CD14-positive monocyte (primary cell): Measurements from ENCODE around the gene POLR2F. TPM values are rescaled to one million over a fixed set of nuclear protein-coding genes. Genes with fewer than 3 reads are reported as not detected.

Source experiments
- DNase-seq, 3 donors: peaks; one replicate each; pipeline ENCODE4 v3.0.0-alpha.2; 2011 to 2022
- H2AFZ ChIP-seq: 2 replicates; pipeline ENCODE4 v1.6.0; 2012; ENCODE audit warnings: mild to moderate bottlenecking, low read depth, low read length, inconsistent platforms; ENCODE audit not compliant: insufficient read depth, poor library complexity, severe bottlenecking
- H3K27ac ChIP-seq, 2 donors: 1 replicate in 1 of 2; 2 replicates in 1 of 2; pipeline ENCODE4 v1.5.1; 2012 to 2013; ENCODE audit warnings: low read length in 2 of 2, control low read depth in 1 of 2, inconsistent platforms in 1 of 2, low read depth in 1 of 2, mild to moderate bottlenecking in 1 of 2
- H3K27me3 ChIP-seq, 2 donors: one replicate each; pipeline versions ENCODE4 v1.6.0 to v1.6.1; 2011 to 2013; ENCODE audit warnings: low read length in 2 of 2; ENCODE audit not compliant: control insufficient read depth in 2 of 2, insufficient read depth in 2 of 2
- H3K36me3 ChIP-seq, 2 donors: replicated peaks in 1 of 2; 1 replicate in 1 of 2; 2 replicates in 1 of 2; pipeline versions ENCODE4 v1.5.1 to v1.6.1; 2012 to 2013; ENCODE audit warnings: low read length in 2 of 2, control low read depth in 1 of 2, inconsistent platforms in 1 of 2, mild to moderate bottlenecking in 1 of 2; ENCODE audit not compliant: insufficient read depth in 2 of 2, control insufficient read depth in 1 of 2
- H3K4me1 ChIP-seq, 2 donors: 1 replicate in 1 of 2; 2 replicates in 1 of 2; pipeline versions ENCODE4 v1.5.1 to v1.6.1; 2012 to 2013; ENCODE audit warnings: low read length in 2 of 2, control low read depth in 1 of 2, inconsistent platforms in 1 of 2, mild to moderate bottlenecking in 1 of 2, moderate library complexity in 1 of 2; ENCODE audit not compliant: insufficient read depth in 2 of 2, control insufficient read depth in 1 of 2
- H3K4me2 ChIP-seq: replicated peaks from 2 replicates; pipeline ENCODE3; 2012; ENCODE audit warnings: low read length, moderate library complexity, mild to moderate bottlenecking; ENCODE audit not compliant: poor library complexity, severe bottlenecking; ENCODE audit errors: extremely low read depth
- H3K4me3 ChIP-seq, 3 experiments: fragments of 200-600 bp in 1 of 3; sonication (generic) in 1 of 3; replicated peaks in 1 of 3; 1 replicate in 2 of 3; 2 replicates in 1 of 3; pipeline ENCODE4 v1.5.1; 2011 to 2013; ENCODE audit warnings: low read length in 3 of 3, mild to moderate bottlenecking in 3 of 3, control low read depth in 2 of 3, low read depth in 2 of 3, inconsistent platforms in 1 of 3, moderate library complexity in 1 of 3
- H3K79me2 ChIP-seq: 2 replicates; pipeline ENCODE4 v1.6.0; 2012; ENCODE audit warnings: mild to moderate bottlenecking, control low read depth, inconsistent platforms, low read length, moderate library complexity; ENCODE audit not compliant: insufficient read depth
- H3K9ac ChIP-seq: 2 replicates; pipeline ENCODE4 v1.6.0; 2017; ENCODE audit warnings: low read length, mild to moderate bottlenecking; ENCODE audit not compliant: insufficient read depth, poor library complexity, severe bottlenecking
- H3K9me3 ChIP-seq, 2 donors: replicated peaks in 1 of 2; 1 replicate in 1 of 2; 2 replicates in 1 of 2; pipeline versions ENCODE4 v1.5.1 to v1.6.1; 2012 to 2013; ENCODE audit warnings: low read length in 2 of 2, control low read depth in 1 of 2; ENCODE audit not compliant: control insufficient read depth in 1 of 2, insufficient read depth in 1 of 2
- H4K20me1 ChIP-seq: 2 replicates; pipeline ENCODE4 v1.6.0; 2012; ENCODE audit warnings: mild to moderate bottlenecking, low read length, control low read depth, moderate library complexity; ENCODE audit not compliant: insufficient read depth
- H3K27ac Mint-ChIP-seq, 7 donors: one replicate each; pipeline ENCODE4 v1.8.0; 2020; ENCODE audit warnings: mild to moderate bottlenecking in 7 of 7, mixed read lengths in 7 of 7, moderate library complexity in 6 of 7, inconsistent platforms in 2 of 7
- H3K27me3 Mint-ChIP-seq, 3 donors: one replicate each; pipeline ENCODE4 v1.8.0; 2021 to 2022; ENCODE audit warnings: low read depth in 3 of 3, mild to moderate bottlenecking in 3 of 3, mixed read lengths in 3 of 3, moderate library complexity in 3 of 3, inconsistent platforms in 1 of 3
- H3K36me3 Mint-ChIP-seq, 2 donors: one replicate each; pipeline ENCODE4 v1.8.0; 2020; ENCODE audit warnings: mixed read lengths in 2 of 2, inconsistent platforms in 1 of 2, mild to moderate bottlenecking in 1 of 2
- H3K4me1 Mint-ChIP-seq: one replicate; pipeline ENCODE4 v1.8.0; 2020; ENCODE audit warnings: mild to moderate bottlenecking, mixed read lengths
- H3K4me3 Mint-ChIP-seq, 2 donors: one replicate each; pipeline ENCODE4 v1.8.0; 2020; ENCODE audit warnings: mild to moderate bottlenecking in 2 of 2, mixed read lengths in 2 of 2, moderate library complexity in 1 of 2
- H3K9me3 Mint-ChIP-seq, 7 donors: one replicate each; pipeline ENCODE4 v1.8.0; 2020 to 2022; ENCODE audit warnings: mixed read lengths in 7 of 7, mild to moderate bottlenecking in 6 of 7, moderate library complexity in 6 of 7, inconsistent platforms in 2 of 7
- WGBS: methylation state at CpG from one replicate; pipeline ENCODE4 v1.1.5; 2013; ENCODE audit warnings: missing lambda C conversion rate; ENCODE audit not compliant: insufficient coverage; 5-methylcytosine and 5-hydroxymethylcytosine counted together
- intact Hi-C, 2 donors: fragments of 100-400 bp; cut with micrococcal nuclease; formaldehyde crosslinking; loops; one replicate each; pipeline versions ENCODE4 v1.15.0 to v1.15.1; 2023
- polyA plus RNA-seq, 3 donors: library from polyadenylated mRNA; depleted of rRNA in 1 of 3; unstranded in 2 of 3; stranded (reverse) in 1 of 3; fragments of 300-500 nt in 2 of 3; fragments of >200 nt in 1 of 3; fragmentation: Illumina TruSeq in 2 of 3; gene quantifications; 1 replicate in 2 of 3; 2 replicates in 1 of 3; pipeline ENCODE4 v1.2.3, GENCODE V29; 2012 to 2021
- TF ChIP-seq, protein P1 (sequence below): fragments of 200-600 bp; IDR thresholded peaks from one replicate; pipeline ENCODE4 v1.8.0; 2022; ENCODE audit warnings: antibody characterized with exemption, mild to moderate bottlenecking

POLR2F gene
- polyA plus RNA-seq, 3 donors, result 45.4 to 182 (median 143) TPM

GRCh38 chr22:38006906-38007305, 53.4 kb downstream of the POLR2F start:
- TF ChIP-seq, protein P1, sequence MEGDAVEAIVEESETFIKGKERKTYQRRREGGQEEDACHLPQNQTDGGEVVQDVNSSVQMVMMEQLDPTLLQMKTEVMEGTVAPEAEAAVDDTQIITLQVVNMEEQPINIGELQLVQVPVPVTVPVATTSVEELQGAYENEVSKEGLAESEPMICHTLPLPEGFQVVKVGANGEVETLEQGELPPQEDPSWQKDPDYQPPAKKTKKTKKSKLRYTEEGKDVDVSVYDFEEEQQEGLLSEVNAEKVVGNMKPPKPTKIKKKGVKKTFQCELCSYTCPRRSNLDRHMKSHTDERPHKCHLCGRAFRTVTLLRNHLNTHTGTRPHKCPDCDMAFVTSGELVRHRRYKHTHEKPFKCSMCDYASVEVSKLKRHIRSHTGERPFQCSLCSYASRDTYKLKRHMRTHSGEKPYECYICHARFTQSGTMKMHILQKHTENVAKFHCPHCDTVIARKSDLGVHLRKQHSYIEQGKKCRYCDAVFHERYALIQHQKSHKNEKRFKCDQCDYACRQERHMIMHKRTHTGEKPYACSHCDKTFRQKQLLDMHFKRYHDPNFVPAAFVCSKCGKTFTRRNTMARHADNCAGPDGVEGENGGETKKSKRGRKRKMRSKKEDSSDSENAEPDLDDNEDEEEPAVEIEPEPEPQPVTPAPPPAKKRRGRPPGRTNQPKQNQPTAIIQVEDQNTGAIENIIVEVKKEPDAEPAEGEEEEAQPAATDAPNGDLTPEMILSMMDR, result no peak
- intact Hi-C loops, result no loop called here
- no peaks in the 10 kb centered on the region for H3K27me3 ChIP-seq
- H2AFZ ChIP-seq, result no peak overlapping the region
- 100% methylated on average over 3 of the region's 3 CpGs for WGBS
- no peaks in the 10 kb centered on the region for H3K36me3 ChIP-seq
- no peak overlapping the region for H3K27ac ChIP-seq
- H4K20me1 ChIP-seq, result no peaks in the 10 kb centered on the region
- H3K79me2 ChIP-seq, result no peaks in the 10 kb centered on the region
- no peak overlapping the region for H3K4me3 ChIP-seq
- Mint-ChIP-seq H3K4me3 (no peak overlapping the region), H3K4me1 (no peaks in the 10 kb centered on the region), H3K27me3 (peaks cover 0 to 6% (median 3%) of the 10 kb centered on the region in 3 donors), H3K27ac (no peak overlapping the region), H3K36me3 (no peaks in the 10 kb centered on the region), H3K9me3 (no peaks in the 10 kb centered on the region)
- no peak overlapping the region for H3K4me2 ChIP-seq
- no peak overlapping the region for H3K9ac ChIP-seq
- H3K4me1 ChIP-seq, result no peaks in the 10 kb centered on the region
- no peaks in the 10 kb centered on the region for H3K9me3 ChIP-seq
- DNase-seq, result no peak

GRCh38 chr22:38007330-38007902, 53.9 kb downstream of the POLR2F start:
- no peaks in the 10 kb centered on the region for H3K4me1 Mint-ChIP-seq
- no peak for DNase-seq
- no peak overlapping the region for H3K9ac ChIP-seq
- H3K4me3 Mint-ChIP-seq, result no peak overlapping the region
- no peak overlapping the region for H3K4me3 ChIP-seq
- 89% methylated on average over 13 of the region's 13 CpGs for WGBS
- TF ChIP-seq, protein P1, result no peak
- H3K27ac ChIP-seq, result no peak overlapping the region
- no peak overlapping the region for H3K27ac Mint-ChIP-seq
- peaks cover 0 to 6% (median 3%) of the 10 kb centered on the region in 3 donors for H3K27me3 Mint-ChIP-seq
- no peaks in the 10 kb centered on the region for H3K36me3 ChIP-seq
- H3K79me2 ChIP-seq, result no peaks in the 10 kb centered on the region
- no peak overlapping the region for H2AFZ ChIP-seq
- no peaks in the 10 kb centered on the region for H3K9me3 Mint-ChIP-seq
- no peak overlapping the region for H3K4me2 ChIP-seq
- no peaks in the 10 kb centered on the region for H3K27me3 ChIP-seq
- no peaks in the 10 kb centered on the region for H3K36me3 Mint-ChIP-seq
- intact Hi-C loops, result no loop called here
- H3K4me1 ChIP-seq, result no peaks in the 10 kb centered on the region
- no peaks in the 10 kb centered on the region for H4K20me1 ChIP-seq
- no peaks in the 10 kb centered on the region for H3K9me3 ChIP-seq
